NCI-H187 (cell line): ENCODE results near the gene RPS15.

ENCODE experiments used
- DNase-seq, 2 experiments: peaks; one replicate each; lab custom pipeline; 2025; lab: John Stamatoyannopoulos, UW

The RPS15 gene

DNA sequence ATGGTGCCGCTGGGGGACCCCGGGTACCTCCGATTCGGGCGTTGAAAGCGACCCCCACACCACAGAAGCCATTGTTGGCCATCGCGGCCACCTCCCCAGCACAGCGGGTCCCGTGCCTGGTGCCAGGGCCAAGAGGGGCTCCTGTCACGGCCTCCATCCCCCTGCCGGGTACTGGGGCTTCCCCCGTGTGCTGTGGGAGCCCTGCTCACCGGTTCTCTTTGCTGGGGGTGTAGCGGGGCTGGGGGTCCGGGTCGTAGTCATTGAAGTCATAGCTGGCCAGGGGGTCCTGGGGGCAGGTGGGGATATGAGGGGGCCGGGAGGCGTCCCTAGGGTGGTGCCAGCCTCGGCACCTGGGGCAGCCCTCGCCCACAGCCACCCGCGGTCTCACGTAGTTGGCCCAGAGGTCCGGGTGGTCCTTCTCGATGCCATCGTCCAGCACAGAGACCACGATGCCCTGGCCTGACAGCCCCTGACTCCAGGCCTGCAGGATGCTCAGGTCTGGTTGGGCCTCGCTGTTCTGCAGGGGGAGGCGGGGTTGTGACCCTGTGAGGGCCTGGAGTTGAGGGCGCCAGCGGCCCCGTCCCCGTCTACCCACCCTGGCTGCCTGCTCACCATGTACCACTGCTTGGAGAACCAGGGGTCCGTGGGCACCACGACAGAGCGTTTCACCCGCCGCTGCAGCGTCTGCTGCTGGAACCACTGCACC is 49.5 kb downstream of the RPS15 start:
- DNase-seq = no peak

DNA sequence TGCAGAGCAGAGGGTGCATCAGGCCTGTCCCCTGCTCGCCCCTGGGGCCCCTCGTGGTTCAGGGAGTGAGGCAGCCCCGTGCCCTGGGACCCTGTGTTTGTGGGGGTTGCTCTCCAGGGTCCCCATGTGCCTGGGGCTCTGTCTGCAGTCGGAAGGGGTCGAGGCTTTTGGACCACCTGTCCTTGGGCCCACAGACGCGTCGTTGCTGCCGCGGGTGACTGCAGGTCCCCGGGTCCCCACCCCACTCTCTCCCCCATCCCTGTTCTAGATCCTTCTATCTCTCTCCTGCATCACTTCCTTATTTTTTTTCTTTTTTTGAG is 50.0 kb downstream of the RPS15 start:
- no peak for DNase-seq

DNA sequence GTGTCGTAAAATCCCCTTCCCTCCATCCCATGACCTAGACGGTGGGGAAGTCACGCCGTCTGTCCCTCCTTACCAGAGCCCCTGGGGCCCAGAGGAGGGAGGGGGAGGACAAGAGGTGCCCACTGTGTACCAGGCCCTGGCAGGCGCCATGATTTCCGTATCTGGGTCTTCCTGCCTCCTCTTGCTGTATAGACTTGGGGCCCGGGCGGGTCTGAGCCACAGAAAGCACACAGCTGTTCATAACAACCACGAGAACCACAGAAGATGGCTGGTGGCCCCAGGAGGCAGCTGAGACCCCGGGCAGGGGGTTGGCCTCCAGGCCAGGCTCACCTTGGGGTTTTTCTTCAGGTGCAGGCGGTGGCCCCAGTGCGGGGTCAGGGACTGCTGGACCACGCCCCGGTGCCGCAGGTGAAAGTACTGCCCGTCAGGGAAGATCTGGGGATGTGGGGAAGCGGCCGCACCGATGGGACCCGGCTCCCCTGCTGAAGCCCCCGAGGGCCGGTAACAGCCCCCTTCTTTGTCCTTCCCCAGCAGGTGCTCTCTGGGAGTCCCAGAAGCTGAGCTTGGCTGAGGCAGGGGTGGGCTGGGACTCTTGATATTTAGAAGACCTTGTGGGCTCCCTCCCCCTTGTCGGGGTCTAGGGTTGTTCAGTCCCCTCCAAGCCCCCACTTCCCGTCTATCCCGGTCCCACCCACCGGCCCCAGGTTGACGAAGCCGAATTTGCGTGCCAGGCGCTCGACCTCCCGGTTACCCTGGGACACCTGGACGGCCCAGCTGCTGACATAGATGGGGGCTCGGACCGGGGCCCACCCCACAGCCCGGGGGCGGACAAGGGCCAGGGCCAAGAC is 51.5 kb downstream of the RPS15 start:
- DNase-seq = no peak
